Stimulated activated CD4-positive, alpha-beta T cell treated with anti-CD3 and anti-CD28 coated beads, Interleukin-2, amount 100 ng/mL, for 4 hours (primary cell): ENCODE data around the gene RAB11FIP4.

Experiments used
- DNase-seq: peaks from one replicate; pipeline ENCODE4 v3.0.0-alpha.2; 2020; ENCODE audit warnings: low read depth

RAB11FIP4 gene

GRCh38 chr17:31499771-31500554 is 108.5 kb downstream of the RAB11FIP4 start:
- DNase-seq: no peak

- no peak for DNase-seq
These were observed 115.0 kb downstream of the RAB11FIP4 start for GRCh38 chr17:31506517-31506916.

- DNase-seq: peak; percentile 39
These were observed 117.0 kb downstream of the RAB11FIP4 start for GRCh38 chr17:31508288-31509094.

- DNase-seq: no peak
These were observed 117.8 kb downstream of the RAB11FIP4 start for GRCh38 chr17:31509095-31509804.

- no peak for DNase-seq
These were observed 118.3 kb downstream of the RAB11FIP4 start for GRCh38 chr17:31509805-31510177.

GRCh38 chr17:31510308-31511194 is 119.1 kb downstream of the RAB11FIP4 start:
- DNase-seq: no peak

GRCh38 chr17:31511195-31511578 is 119.7 kb downstream of the RAB11FIP4 start:
- no peak for DNase-seq

GRCh38 chr17:31511580-31511979 is 120.1 kb downstream of the RAB11FIP4 start:
- DNase-seq: no peak

GRCh38 chr17:31512104-31512740 is 120.7 kb downstream of the RAB11FIP4 start:
- DNase-seq: no peak

- DNase-seq: no peak
These were observed 121.3 kb downstream of the RAB11FIP4 start for GRCh38 chr17:31512796-31513195.

- no peak for DNase-seq
These were observed 122.4 kb downstream of the RAB11FIP4 start for GRCh38 chr17:31513731-31514427.

- DNase-seq: no peak
These were observed 123.8 kb downstream of the RAB11FIP4 start for GRCh38 chr17:31515267-31515666.

GRCh38 chr17:31517524-31517923 is 126.0 kb downstream of the RAB11FIP4 start:
- DNase-seq: no peak

- DNase-seq: no peak
These were observed 127.0 kb downstream of the RAB11FIP4 start for GRCh38 chr17:31518478-31518877.

GRCh38 chr17:31521632-31522283 is 130.3 kb downstream of the RAB11FIP4 start:
- DNase-seq: no peak

- DNase-seq: no peak
These were observed 130.9 kb downstream of the RAB11FIP4 start for GRCh38 chr17:31522284-31522931.

GRCh38 chr17:31522987-31523495 is 131.6 kb downstream of the RAB11FIP4 start:
- DNase-seq: no peak

GRCh38 chr17:31523862-31524730 is 132.6 kb downstream of the RAB11FIP4 start:
- DNase-seq: no peak
